Heart right ventricle (tissue), 16 donors: ENCODE results near the gene IAPP. TPM values are rescaled to one million over a fixed set of nuclear protein-coding genes. Genes with fewer than 3 reads are reported as not detected.
"Not testable (repeated sequence)": the region's sequence is repeated elsewhere in the genome, so short reads cannot be mapped to it uniquely, and the experiment has no call there.

Experiments
- ATAC-seq, 8 donors: fragments of 200-7000 bp; cut with Tn5 transposase; one replicate each; pipeline ENCODE4 v1.9.1; 2020; ENCODE audit warnings: mild to moderate bottlenecking in 8 of 8, moderate library complexity in 8 of 8, moderate number of reproducible peaks in 1 of 8
- DNase-seq, 2 donors: peaks; one replicate each; pipeline ENCODE4 v3.0.0-alpha.2; 2020
- H3K27ac ChIP-seq, 10 donors: fragments of 200-600 bp; sonication (generic) in 2 of 10; one replicate each; pipeline versions ENCODE4 v1.5.0 to v1.8.0; 2020 to 2022; ENCODE audit warnings: mild to moderate bottlenecking in 3 of 10
- H3K27me3 ChIP-seq, 7 donors: fragments of 200-600 bp; one replicate each; pipeline ENCODE4 v1.8.0; 2021 to 2022; ENCODE audit warnings: mild to moderate bottlenecking in 2 of 7
- H3K36me3 ChIP-seq, 9 donors: fragments of 200-600 bp; sonication (generic) in 1 of 9; one replicate each; pipeline versions ENCODE4 v1.5.0 to v1.8.0; 2020 to 2022; ENCODE audit warnings: mild to moderate bottlenecking in 2 of 9
- H3K4me1 ChIP-seq, 9 donors: fragments of 200-600 bp; sonication (generic) in 1 of 9; one replicate each; pipeline versions ENCODE4 v1.5.0 to v1.8.0; 2020 to 2022; ENCODE audit warnings: mild to moderate bottlenecking in 4 of 9
- H3K4me3 ChIP-seq, 10 donors: fragments of 200-600 bp; sonication (generic) in 2 of 10; one replicate each; pipeline versions ENCODE4 v1.5.0 to v1.8.0; 2020 to 2022; ENCODE audit warnings: mild to moderate bottlenecking in 7 of 10, moderate library complexity in 2 of 10
- H3K9me3 ChIP-seq, 11 donors: fragments of 200-600 bp in 10 of 11; sonication (generic) in 2 of 11; one replicate each; pipeline versions ENCODE4 v1.5.0 to v1.8.0; 2013 to 2022; ENCODE audit warnings: mild to moderate bottlenecking in 2 of 11, control low read depth in 1 of 11, moderate library complexity in 1 of 11
- WGBS, 2 donors: extraction: QIAGEN DNeasy Blood & Tissue Kit; methylation state at CpG; one replicate each; pipeline ENCODE4 v1.1.7; 2013; ENCODE audit warnings: inconsistent platforms in 1 of 2; 5-methylcytosine and 5-hydroxymethylcytosine counted together
- intact Hi-C, 10 donors: fragments of 100-400 bp; cut with DNase I; formaldehyde crosslinking; loops; one replicate each; pipeline versions ENCODE4 v1.11.1 to v1.14.2; 2022
- polyA plus RNA-seq, 2 donors: library from polyadenylated mRNA; stranded (reverse); fragments of 200-250 nt; gene quantifications; one replicate each; pipeline ENCODE4 v1.2.3, GENCODE V29; 2013
- total RNA-seq, 10 donors: library from RNA; stranded (reverse); fragmentation: NEBNext Ultra II Directional in 3 of 10; extraction: Animal tissue kit (Norgen Biotek cat#: 25700) in 3 of 10; gene quantifications; one replicate each; pipeline versions ENCODE4 v1.2.1 to v1.2.4, GENCODE V29; 2021 to 2023
- TF ChIP-seq, protein P1 (sequence below), 9 donors: fragments of 200-600 bp; sonication (generic) in 2 of 9; IDR thresholded peaks; one replicate each; pipeline versions ENCODE4 v1.5.0 to v1.8.0; 2021 to 2022; ENCODE audit warnings: antibody characterized with exemption in 9 of 9, mild to moderate bottlenecking in 5 of 9, moderate library complexity in 1 of 9
- donor health status: Arrhythmogenic right ventricular cardiomyopathy.
- donor health status: ischemic (EF 13 %, LVEDD 7.1; RV severe dilation, severe dysfunction).
- donor health status: healthy with polysubstance abuse.
- donor health status: DM: no; HTN: yes; CAD: no.
- donor health status: DM: no; HTN: no; CAD: no.
- donor health status: ischemic (EF 25% LVEDD 6.9; RV normal size, moderate dysfunction).
- donor health status: ischemic (EF 25% LVEDD 5.7; RV mildly dilated, moderate dysfunction).
- donor health status: healthy.
- donor health status: DM: yes; HTN: yes; CAD: no.
- donor health status: Ischemic cardiomyopathy.
- donor health status: ischemic (EF 35%, LVEDD 5.7; RV mildly dilated, moderate dysfunction).
- donor health status: nonischemic (EF 11% LVEDD 7.7; RV severe dilation, severe dysfunction).
- donor health status: DM: yes; HTN: yes; CAD: no.
- donor health status: PGD.
- donor health status: ischemic (EF 29% LVEDD 5.4; RV normal size, mild dysfunction).
- donor health status: nonischemic (EF 23%, LVEDD 6.1; RV moderate dilation, normal function).

IAPP gene
- total and polyA plus RNA-seq, 12 donors = 0.09 TPM; not detected in 11

GRCh38 chr12:21413369-21414277 is 40.9 kb downstream of the IAPP start:
- peaks cover 0 to 16% (median 4%) of the 10 kb centered on the region in 7 donors for H3K27me3 ChIP-seq
- no peak overlapping the region for H3K27ac ChIP-seq
- intact Hi-C loops = no loop called here
- ATAC-seq (no peak), DNase-seq (no peak)
- H3K4me3 ChIP-seq = no peak overlapping the region
- no peaks in the 10 kb centered on the region for H3K9me3 ChIP-seq
- no peaks in the 10 kb centered on the region for H3K4me1 ChIP-seq
- H3K36me3 ChIP-seq = no peaks in the 10 kb centered on the region
- TF ChIP-seq, protein P1, sequence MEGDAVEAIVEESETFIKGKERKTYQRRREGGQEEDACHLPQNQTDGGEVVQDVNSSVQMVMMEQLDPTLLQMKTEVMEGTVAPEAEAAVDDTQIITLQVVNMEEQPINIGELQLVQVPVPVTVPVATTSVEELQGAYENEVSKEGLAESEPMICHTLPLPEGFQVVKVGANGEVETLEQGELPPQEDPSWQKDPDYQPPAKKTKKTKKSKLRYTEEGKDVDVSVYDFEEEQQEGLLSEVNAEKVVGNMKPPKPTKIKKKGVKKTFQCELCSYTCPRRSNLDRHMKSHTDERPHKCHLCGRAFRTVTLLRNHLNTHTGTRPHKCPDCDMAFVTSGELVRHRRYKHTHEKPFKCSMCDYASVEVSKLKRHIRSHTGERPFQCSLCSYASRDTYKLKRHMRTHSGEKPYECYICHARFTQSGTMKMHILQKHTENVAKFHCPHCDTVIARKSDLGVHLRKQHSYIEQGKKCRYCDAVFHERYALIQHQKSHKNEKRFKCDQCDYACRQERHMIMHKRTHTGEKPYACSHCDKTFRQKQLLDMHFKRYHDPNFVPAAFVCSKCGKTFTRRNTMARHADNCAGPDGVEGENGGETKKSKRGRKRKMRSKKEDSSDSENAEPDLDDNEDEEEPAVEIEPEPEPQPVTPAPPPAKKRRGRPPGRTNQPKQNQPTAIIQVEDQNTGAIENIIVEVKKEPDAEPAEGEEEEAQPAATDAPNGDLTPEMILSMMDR (IDR thresholded peaks at IDR 0.05) = no peak
- whole genome bisulfite sequencing, 2 donors = 71 to 74% methylated on average over 16 of the region's 16 CpGs

DNA sequence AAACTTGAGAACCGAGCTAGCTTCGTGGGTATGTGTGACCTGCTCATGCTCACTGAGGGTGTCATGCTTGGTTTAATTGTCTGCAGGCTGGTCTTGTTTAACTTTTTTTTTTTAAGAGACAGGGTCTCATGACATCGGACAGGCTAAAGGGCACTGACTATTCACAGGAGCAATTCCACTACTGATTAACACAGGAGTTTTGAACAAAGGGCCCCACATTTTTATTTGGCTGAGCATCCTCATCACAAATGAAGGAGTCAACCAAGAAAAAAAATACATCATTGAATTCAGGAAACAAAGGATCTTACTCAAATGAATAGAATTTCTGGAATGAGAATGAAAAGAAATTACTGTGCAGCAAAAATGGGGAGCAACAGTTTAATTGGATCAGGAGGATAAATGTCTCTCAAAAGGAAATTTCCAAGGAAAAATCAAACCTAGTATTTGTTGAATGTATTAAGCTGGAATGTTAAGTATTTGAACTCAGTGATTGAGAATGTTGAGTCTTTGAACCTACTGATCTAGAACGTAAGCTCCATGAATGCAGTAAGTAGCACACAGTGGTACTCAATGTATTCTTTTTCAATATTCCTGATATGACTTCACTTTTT is 43.9 kb downstream of the IAPP start:
- no peak for DNase-seq
- no peaks in the 10 kb centered on the region for H3K4me1 ChIP-seq
- H3K27me3 ChIP-seq = peaks cover 0 to 14% (median 4%) of the 10 kb centered on the region in 7 donors
- no peaks in the 10 kb centered on the region for H3K9me3 ChIP-seq
- intact Hi-C loops = no loop called here
- H3K36me3 ChIP-seq = no peaks in the 10 kb centered on the region
- H3K4me3 ChIP-seq = no peak overlapping the region
- TF ChIP-seq, protein P1 (IDR thresholded peaks at IDR 0.05) = no peak
- WGBS, 2 donors = 69 to 76% methylated on average over 4 of the region's 4 CpGs
- no peak overlapping the region for H3K27ac ChIP-seq
- no peak for ATAC-seq

DNA sequence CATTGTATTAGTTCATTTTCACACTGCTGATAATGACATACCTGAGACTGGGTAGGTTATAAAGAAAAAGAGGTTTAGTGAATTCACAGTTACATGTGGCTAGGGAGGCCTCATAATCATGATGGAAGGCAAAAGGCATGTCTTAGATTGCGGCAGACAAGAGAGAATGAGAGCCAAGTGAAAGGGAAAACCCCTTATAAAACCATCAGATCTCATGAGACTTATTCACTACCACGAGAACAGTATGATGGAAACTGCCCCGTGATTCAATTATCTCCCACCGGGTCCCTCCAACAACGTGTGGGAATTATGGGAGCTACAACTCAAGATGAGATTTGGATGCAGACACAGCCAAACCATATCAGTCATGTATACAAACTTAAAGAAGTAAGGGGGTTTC is 45.7 kb downstream of the IAPP start:
- intact Hi-C loops, H3K9me3 ChIP-seq, ATAC-seq, H3K4me1 ChIP-seq, H3K27ac ChIP-seq, DNase-seq, H3K4me3 ChIP-seq, H3K27me3 ChIP-seq, H3K36me3 ChIP-seq: not testable (repeated sequence)
- 72 to 77% methylated on average over 5 of the region's 5 CpGs for WGBS, 2 donors

DNA sequence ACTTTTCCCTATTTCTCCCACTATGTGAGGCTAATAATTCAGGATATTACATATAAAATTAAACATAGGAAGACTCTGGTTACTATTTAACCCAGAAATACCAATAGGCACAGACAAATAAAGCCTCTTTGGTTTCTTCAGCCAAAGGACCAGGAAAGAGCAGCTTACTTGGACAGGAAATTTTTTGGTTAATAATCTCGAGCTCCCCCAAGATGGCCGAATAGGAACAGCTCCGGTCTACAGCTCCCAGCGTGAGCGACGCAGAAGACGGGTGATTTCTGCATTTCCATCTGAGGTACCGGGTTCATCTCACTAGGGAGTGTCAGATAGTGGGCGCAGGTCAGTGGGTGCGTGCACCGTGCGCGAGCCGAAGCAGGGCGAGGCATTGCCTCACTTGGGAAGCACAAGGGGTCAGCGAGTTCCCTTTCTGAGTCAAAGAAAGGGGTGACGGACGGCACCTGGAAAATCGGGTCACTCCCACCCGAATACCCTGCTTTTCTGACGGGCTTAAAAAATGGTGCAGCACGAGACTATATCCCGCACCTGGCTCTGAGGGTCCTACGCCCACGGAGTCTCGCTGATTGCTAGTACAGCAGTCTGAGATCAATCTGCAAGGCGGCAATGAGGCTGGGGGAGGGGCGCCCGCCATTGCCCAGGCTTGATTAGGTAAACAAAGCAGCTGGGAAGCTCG is 46.5 kb downstream of the IAPP start:
- 82 to 87% methylated on average over 30 of the region's 30 CpGs for WGBS, 2 donors
- H3K4me3 ChIP-seq, H3K27me3 ChIP-seq, H3K27ac ChIP-seq, H3K36me3 ChIP-seq, ATAC-seq, DNase-seq, intact Hi-C loops, H3K4me1 ChIP-seq, H3K9me3 ChIP-seq: not testable (repeated sequence)

DNA sequence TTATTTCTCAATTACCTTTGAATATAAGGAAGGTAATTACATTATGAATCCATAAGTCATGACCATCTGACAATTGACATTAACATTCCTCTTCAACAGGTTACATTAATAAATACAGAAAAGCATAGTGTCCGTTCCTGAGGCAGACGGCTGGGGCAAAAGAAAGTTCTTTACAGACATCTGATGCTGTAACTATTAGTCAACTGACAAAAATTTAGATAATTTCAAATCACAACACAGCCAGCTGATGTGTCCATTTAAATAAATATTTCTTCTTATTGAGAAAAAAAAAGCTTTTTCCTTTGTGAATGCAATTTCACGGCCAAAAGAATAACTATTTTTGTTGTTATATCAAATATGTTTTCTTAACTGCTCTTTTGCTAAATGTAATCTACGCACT is 55.5 kb downstream of the IAPP start:
- DNase-seq (no peak), ATAC-seq (no peak)
- TF ChIP-seq, protein P1 (IDR thresholded peaks at IDR 0.05) = no peak
- Histone ChIP-seq H3K4me3 (no peak overlapping the region), H3K4me1 (no peaks in the 10 kb centered on the region), H3K9me3 (no peaks in the 10 kb centered on the region), H3K36me3 (no peaks in the 10 kb centered on the region), H3K27me3 (peaks cover 0 to 14% (median 10%) of the 10 kb centered on the region in 7 donors), H3K27ac (no peak overlapping the region)
- intact Hi-C loops = no loop called here
- WGBS, 2 donors = 77 to 82% methylated on average over 4 of the region's 4 CpGs
